GM18909 (cell line): Measurements from ENCODE around the gene ZNF358.

ENCODE experiments used
- ATAC-seq: cut with Tn5 transposase; IDR thresholded peaks from one replicate; pipeline ENCODE4 v1.9.1; 2021; ENCODE audit warnings: mild to moderate bottlenecking; ENCODE audit not compliant: unreplicated experiment, poor library complexity

Gene ZNF358

DNA sequence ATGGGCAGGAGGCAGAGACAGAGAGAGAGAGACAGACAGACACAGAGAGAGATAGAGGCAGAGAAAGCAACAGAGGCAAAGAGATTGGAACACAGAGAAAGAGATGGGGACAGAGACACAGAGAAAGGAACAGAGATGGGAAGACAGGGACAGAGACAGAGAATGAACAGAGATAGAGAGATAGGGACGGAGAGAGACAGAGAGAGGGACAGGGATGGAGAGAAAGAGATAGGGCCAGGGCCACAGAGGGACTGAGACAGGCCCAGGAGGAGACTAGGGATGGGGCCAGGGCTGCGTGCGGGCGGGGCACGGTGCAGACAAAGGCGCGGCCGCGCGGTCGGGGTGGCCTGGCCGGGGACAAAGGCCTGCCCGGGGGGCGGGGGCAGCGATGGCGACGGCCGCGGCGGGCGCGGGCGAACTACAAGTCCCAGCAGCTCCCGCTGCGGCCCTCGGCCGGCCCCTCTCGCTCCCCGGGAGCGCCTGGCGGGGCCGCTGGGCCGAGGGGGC lies at the start of gene ZNF358:
ZNF358 (plus strand) TSS at position 459 of the 507 bp plus-strand sequence. CDS start 3,140 bp downstream, outside the sequence.
- ATAC-seq = no peak

DNA sequence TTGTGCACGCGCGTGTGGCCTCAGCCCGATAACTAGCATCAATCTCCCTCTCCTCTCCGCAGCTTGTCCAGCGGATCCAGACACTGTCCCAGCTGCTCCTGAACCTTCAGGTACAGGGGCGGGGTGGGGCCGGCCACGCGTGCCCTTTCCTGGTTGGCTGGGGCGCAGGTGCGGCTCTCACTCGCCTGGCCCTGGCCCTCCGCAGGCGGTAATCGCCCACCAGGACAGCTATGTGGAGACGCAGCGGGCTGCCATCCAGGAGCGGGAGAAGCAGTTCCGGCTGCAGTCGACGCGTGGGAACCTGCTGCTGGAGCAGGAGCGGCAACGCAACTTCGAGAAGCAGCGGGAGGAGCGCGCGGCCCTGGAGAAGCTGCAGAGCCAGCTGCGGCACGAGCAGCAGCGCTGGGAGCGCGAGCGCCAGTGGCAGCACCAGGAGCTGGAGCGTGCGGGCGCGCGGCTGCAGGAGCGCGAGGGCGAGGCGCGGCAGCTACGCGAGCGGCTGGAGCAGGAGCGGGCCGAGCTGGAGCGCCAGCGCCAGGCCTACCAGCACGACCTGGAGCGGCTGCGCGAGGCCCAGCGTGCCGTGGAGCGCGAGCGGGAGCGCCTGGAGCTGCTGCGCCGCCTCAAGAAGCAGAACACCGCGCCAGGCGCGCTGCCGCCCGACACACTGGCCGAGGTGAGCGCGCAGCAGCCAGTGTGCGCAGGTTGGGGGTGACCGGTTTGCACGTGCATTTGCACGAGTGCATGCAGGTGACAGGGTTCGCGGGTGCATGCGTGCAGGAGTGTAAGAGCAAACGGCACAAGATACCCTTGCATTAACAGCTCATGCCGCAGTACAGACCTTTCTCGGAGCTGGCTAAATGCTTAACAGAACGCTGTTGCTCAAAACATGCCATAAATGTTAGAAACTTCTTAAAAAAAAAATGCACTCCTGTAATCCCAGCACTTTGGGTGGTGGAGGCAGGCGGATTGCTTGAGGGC lies 48.6 kb upstream of the ZNF358 start:
- no peak for ATAC-seq

DNA sequence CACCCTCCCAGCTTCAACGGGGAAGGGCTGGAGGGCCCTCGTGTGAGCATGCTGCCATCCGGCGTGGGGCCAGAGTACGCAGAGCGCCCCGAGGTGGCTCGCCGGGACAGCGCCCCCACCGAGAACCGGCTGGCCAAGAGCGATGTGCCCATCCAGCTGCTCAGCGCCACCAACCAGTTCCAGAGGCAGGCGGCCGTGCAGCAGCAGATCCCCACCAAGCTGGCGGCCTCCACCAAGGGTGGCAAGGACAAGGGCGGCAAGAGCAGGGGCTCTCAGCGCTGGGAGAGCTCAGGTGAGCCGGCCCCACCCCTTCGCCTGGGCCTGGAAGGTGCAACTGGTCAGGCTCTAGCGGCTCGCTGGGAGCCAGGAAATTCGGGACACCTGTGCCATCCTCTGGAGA lies 47.1 kb upstream of the ZNF358 start:
- no peak for ATAC-seq

DNA sequence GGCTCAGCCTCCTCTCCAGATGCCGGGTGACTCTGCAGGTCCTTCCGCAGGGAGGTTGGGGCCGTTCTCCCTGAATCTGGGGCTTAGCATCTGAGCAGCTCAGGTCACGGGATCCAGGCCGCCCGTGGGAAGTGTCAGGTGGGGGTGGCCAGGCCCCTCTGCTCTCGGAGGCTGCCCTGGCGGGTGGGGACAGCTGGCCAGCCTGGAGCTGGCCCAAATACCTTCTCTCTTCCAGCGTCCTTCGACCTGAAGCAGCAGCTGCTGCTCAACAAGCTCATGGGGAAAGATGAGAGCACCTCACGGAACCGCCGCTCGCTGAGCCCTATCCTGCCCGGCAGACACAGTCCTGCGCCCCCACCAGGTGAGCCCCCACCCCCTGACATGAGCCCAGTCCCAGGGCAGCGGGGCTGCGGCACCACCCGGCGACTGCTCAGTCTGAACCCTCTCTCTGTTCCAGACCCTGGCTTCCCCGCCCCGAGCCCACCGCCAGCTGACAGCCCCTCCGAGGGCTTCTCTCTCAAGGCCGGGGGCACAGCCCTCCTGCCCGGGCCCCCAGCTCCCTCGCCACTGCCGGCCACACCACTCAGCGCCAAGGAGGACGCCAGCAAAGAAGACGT lies 46.1 kb upstream of the ZNF358 start:
- ATAC-seq = no peak

GRCh38 chr19:7470540-7471305 lies 45.2 kb upstream of the ZNF358 start:
- no peak for ATAC-seq

DNA sequence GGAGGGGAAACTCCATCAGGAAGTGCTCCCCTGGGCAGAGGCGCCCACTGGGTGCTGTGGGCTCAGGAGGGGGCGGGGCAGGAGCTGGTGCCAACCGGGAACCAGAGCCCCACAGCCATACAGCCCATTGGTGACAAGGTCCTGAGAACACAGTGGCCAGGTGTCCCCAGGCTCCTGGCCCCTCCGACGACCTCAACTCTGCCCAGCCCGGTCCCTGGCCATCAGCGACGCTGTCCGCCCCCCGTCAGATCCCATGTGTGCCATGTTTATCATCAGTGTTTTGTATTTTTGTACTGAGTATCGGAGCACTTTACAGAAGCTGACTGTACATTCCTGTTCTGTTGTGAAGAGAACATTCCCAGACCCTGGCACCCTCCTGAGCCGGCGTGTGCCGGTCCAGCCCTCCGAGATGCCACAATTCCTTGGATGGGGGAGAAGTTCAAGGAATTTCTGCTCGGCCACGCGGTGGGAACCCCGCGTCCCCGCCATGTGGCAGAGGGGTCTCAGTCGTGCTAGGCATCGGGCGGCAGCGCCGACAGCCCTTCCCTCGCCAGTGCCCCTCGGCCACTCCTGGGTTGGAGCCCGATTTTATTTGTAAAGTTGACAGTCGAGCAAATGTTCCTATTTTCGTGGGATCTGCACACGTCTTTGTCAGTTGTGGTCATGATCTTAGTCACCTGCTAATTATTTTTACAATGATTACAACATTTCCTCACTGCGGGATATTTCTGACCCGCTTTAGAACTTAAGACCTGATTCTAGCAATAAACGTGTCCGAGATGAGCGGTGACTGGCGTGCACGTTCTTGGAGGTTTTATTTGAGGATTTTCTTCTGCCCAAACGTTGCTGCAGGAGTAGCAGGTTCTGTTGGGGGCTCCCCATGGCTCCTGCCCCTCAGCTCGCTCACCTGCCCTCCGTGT lies 43.9 kb upstream of the ZNF358 start:
- ATAC-seq = no peak

GRCh38 chr19:7475665-7476064 lies 40.2 kb upstream of the ZNF358 start:
- no peak for ATAC-seq

DNA sequence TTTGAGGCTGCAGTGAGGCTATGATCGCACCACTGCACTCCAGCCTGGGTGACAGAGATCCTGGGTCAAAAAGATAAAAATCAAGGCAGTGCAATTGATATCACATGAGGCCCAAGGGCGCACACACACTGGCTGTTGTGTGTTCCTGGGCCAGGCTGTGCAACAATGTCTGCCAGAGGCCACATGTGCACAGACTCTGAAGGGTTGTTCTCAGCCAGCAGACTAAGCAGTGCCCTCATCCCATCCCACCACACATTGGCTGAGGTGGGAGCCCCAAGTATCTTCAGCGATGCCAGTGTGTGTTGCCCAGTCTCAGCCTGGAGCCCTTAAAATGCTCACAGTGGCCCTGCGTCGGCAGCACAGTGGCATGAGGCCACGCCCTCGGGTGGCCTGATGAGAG lies 39.7 kb upstream of the ZNF358 start:
- no peak for ATAC-seq

- ATAC-seq = no peak
These were observed 39.0 kb upstream of the ZNF358 start for GRCh38 chr19:7476777-7477494.

GRCh38 chr19:7477758-7478157 lies 38.1 kb upstream of the ZNF358 start:
- ATAC-seq = no peak

DNA sequence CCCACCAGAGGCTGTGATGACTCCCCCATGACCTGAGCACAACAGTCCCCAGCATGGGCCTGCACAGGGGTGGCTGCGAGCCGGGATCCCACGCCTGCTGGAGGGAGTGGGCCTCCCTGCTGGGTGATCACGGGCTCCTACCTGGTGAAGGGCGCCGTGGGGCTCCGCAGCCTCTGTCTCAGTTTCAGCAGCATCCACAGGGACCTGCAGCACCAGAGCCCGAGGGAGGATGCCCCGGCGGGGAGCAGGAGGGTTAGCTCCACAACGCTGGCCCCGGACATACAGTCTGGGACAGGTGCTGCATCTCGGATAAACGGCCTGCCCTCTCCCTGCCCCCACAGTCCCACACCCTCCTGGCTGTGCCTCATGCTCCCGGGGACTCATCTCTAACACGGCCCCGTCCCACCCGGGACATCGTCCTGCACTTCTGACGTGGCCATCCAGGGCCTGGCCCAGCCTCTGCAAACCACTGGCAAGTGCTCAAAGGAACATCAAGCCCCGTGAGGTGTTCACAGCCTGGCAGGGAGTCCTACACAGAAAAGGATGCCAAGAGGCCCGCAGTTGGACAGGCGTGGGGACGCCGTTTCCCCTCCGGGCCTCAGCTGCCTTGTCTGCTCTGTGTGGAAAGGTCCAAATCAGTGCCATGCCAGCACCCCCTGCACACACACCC lies 37.6 kb upstream of the ZNF358 start:
- ATAC-seq = no peak

GRCh38 chr19:7478843-7479227 lies 37.1 kb upstream of the ZNF358 start:
- ATAC-seq = no peak

DNA sequence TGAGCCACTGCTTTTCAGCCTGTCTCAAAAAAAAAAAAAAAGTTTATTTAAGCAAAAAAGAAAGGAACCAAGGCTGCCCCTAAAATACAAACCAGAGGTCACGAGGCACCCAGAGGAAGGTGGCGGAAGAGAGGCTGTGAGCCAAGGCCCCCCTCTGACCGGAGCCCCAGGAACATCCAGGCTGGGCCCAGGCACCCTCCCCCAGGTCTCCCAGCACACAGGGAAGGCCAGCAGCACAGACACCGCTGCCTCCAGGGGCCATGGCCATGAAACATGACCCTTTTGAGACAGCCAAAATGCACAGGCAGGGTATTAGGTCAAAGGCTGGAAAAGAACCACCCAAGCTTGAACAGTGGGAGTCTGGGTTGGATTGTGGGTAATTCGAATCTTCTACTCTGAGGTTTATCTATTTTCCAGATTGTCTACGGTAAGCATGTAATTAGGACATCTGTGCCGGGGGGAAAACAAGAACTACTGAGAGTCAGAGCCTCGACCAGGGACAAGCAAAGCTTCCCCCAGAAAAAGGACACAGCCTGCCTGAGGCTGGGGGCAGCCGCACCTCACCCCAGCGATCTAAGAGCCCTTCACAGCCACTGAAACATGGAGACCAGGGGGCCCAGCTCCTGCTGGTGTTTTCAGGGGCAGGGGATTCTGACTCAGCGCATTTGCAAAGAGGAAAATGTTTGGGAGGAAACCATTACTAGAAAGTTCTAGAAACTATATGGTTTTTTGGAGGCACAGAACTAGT lies 35.5 kb upstream of the ZNF358 start:
- ATAC-seq = no peak

GRCh38 chr19:7480970-7481255 lies 35.0 kb upstream of the ZNF358 start:
- ATAC-seq = no peak

DNA sequence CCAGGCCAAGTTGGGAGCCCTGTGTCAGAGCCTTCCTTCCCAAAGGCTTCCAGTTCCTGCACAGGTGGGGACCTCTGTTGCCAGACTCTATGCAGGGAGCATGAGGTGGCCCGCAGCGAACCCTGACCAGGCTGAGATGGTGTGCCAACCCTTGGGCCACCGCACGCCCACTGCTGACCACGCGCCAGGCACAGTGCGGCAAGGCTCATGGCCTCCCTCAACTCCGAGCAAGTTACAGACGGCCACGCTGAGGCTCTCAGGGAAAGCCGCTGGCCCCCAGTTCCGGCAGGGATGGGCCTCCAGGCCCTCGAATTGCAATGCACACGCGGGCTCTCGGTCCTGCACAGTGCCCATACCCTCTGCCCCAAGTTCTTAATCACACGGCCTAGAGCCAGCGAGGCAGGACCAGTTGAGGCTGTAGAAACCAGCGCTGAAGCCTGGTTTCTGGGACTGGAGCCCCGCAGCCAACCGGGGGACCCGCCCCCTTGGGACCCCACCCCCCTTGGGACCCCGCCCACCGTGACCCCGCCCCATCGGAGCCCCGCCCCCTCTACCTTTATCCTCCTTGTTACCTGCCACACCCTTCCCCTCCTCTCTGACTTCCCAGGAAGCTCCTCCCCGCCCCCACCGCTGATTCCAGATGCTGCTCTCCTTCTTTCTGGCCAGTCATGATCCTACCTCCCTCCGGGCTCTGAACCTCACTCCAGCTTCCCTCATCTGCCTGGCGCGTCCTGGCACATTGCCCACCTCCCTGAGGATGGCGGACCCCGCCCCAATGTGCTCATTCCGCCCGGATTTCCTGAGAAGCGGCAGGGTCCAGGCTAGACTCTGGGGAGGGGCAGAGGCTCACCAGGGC lies 33.1 kb upstream of the ZNF358 start:
- no peak for ATAC-seq

DNA sequence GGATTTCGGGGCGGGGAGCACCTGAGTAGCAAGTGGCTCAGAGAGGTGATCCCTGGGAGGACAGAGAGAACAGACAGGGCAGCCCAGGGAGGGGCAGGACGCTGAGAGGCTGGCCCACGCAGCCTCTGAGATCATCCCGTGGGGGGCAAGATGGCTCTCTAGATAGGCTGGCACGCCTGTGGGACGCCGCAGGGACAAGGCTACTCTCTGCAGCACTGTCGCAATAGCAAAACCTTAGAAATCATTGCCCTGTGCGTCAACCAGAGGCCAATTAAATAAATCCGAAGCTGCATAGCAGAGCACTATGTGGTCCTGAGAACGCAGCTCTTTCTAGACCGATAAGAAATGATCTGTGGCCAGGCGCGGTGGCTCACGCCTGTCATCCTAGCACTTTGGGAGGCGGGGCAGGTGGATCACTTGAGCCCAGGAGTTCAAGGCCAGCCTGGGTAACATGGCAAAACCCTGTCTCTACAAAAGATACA lies 32.1 kb upstream of the ZNF358 start:
- no peak for ATAC-seq

DNA sequence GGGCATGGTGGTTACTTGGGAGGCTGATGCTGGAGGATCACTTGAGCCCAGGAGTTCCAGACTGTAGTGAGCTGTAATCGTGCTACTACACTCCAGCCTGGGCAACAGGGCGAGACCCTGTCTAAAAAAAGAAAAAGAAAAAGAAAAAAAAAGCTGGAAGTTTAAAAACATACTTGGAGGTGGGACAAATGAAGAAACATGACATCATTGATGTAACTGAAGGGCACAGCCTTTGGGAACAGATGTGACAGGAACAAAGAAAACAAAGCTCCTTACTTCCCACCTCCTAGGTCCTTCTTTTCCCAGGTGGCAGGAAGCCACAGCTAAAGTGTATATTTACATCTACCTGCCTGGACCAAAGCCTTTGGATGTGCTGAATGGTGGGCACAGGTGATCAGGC lies 29.0 kb upstream of the ZNF358 start:
- no peak for ATAC-seq
